Tibial artery (tissue), 4 donors: Measurements from ENCODE around the gene SYNE1.
A peak's percentile ranks its signal among the peaks of the same experiment; 100 is the strongest.

Source experiments
- DNase-seq, 2 donors: peaks; one replicate each; pipeline ENCODE4 v3.0.0-alpha.2; 2019
- H3K27ac ChIP-seq, 2 donors: fragments of 200-600 bp; sonication (generic) in 1 of 2; 1 replicate in 1 of 2; 2 replicates in 1 of 2; pipeline ENCODE4 v1.5.1; 2018 to 2019; ENCODE audit warnings: mild to moderate bottlenecking in 1 of 2
- H3K27me3 ChIP-seq, 2 donors: fragments of 200-600 bp; sonication (generic) in 1 of 2; one replicate each; pipeline versions ENCODE4 v1.5.1 to v1.6.0; 2016 to 2019
- H3K36me3 ChIP-seq, 3 donors: fragments of 200-600 bp; sonication (generic) in 2 of 3; one replicate each; pipeline ENCODE4 v1.5.1; 2016 to 2019; ENCODE audit warnings: mild to moderate bottlenecking in 2 of 3
- H3K4me1 ChIP-seq, 4 donors: fragments of 200-600 bp; sonication (generic) in 2 of 4; 1 replicate in 3 of 4; 2 replicates in 1 of 4; pipeline ENCODE4 v1.5.1; 2016 to 2019
- H3K4me3 ChIP-seq, 2 donors: fragments of 200-600 bp; sonication (generic) in 1 of 2; 1 replicate in 1 of 2; 2 replicates in 1 of 2; pipeline ENCODE4 v1.5.1; 2018 to 2019; ENCODE audit warnings: mild to moderate bottlenecking in 2 of 2
- H3K9me3 ChIP-seq, 3 donors: fragments of 200-600 bp; sonication (generic) in 1 of 3; one replicate each; pipeline ENCODE4 v1.5.1; 2016 to 2019
- intact Hi-C: fragments of 100-400 bp; cut with DNase I; formaldehyde crosslinking; loops from one replicate; pipeline ENCODE4 v1.15.0; 2023; ENCODE audit warnings: low total_unique reads
- TF ChIP-seq, protein P1 (sequence below), 2 experiments: fragments of 200-600 bp in 1 of 2; fragments of 450-650 bp in 1 of 2; IDR thresholded peaks; one replicate each; pipeline ENCODE4 v1.5.1; 2017 to 2019; ENCODE audit warnings: antibody characterized with exemption in 2 of 2, mild to moderate bottlenecking in 1 of 2, moderate library complexity in 1 of 2

SYNE1 gene

DNA sequence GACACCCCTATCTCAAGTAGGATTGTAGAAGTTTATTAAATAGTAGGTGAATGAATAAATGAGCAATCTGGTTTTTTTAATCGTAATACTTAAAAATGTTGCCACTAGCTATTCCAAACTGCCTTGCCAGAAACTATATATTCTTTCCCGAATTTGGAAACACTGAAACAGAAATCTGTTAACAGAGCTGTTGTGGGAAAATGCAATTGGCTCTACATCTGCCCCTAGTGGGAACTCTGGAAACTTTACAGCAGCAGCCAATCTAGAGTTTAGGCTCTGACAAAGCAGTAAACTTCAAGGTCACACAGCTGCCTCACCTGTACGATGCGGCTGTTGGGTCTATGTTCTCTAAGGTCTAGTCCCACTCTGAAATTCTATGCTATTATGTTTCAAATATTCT, 41.7 kb downstream of the SYNE1 start:
- no peak for DNase-seq

DNA sequence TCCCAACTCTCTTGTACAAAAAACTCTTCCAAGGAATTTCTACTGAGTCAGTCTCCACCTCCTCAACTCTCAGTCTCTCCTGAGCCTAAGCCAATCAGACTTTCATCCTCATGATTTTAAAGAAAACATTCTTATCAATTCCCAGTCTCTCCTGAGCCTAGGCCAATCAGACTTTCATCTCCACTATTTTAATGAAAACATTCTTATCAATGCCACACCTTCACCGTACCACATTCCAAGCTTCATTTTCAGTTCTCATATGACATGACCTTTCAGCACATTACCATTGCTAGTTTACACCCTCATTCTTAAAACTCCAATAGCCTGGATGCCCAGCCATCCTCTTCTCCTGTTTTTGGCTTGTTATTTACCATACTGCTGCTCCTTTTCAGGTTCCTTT, 42.5 kb downstream of the SYNE1 start:
- no peak overlapping the region for H3K4me3 ChIP-seq
- H3K27ac ChIP-seq: no peak overlapping the region
- H3K4me1 ChIP-seq: peaks cover 0 to 3% (median 0%) of the 10 kb centered on the region in 4 donors
- TF ChIP-seq, protein P1, sequence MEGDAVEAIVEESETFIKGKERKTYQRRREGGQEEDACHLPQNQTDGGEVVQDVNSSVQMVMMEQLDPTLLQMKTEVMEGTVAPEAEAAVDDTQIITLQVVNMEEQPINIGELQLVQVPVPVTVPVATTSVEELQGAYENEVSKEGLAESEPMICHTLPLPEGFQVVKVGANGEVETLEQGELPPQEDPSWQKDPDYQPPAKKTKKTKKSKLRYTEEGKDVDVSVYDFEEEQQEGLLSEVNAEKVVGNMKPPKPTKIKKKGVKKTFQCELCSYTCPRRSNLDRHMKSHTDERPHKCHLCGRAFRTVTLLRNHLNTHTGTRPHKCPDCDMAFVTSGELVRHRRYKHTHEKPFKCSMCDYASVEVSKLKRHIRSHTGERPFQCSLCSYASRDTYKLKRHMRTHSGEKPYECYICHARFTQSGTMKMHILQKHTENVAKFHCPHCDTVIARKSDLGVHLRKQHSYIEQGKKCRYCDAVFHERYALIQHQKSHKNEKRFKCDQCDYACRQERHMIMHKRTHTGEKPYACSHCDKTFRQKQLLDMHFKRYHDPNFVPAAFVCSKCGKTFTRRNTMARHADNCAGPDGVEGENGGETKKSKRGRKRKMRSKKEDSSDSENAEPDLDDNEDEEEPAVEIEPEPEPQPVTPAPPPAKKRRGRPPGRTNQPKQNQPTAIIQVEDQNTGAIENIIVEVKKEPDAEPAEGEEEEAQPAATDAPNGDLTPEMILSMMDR (IDR thresholded peaks at IDR 0.05): no peak
- H3K36me3 ChIP-seq: no peaks in the 10 kb centered on the region
- intact Hi-C loops: no loop called here
- H3K27me3 ChIP-seq: no peaks in the 10 kb centered on the region
- H3K9me3 ChIP-seq: no peaks in the 10 kb centered on the region
- DNase-seq: no peak

More for the DNA sequence above, 41.7 kb downstream of the SYNE1 start:
- TF ChIP-seq, protein P1 (IDR thresholded peaks at IDR 0.05): peak in 1 of 2 experiments; percentile 21
- Histone ChIP-seq H3K36me3 (no peaks in the 10 kb centered on the region), H3K4me1 (peaks cover 0 to 3% (median 0%) of the 10 kb centered on the region in 4 donors), H3K27ac (no peak overlapping the region), H3K4me3 (no peak overlapping the region), H3K27me3 (no peaks in the 10 kb centered on the region), H3K9me3 (no peaks in the 10 kb centered on the region)
- intact Hi-C loops: no loop called here

DNA sequence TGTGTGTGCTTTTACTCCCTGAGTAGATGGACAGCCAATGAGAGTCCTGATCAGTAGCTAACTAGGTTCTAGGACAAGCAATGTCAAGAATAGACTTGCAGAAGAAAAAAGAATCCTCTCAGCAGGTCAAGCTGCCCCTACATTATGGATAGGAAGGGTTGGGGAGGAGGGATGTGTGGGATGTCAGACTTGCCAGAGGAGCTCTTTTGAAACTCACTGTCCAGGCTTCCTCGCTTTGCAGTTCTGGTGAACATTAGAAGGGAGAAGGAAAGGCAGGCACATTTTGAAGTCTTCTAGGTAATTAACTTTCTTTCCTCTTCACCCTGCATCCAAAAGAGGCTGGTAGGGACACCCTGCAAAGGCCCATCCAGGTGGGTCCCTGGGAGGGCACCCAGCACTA, 48.7 kb downstream of the SYNE1 start:
- no peaks in the 10 kb centered on the region for H3K4me1 ChIP-seq
- H3K9me3 ChIP-seq: no peaks in the 10 kb centered on the region
- no peak overlapping the region for H3K27ac ChIP-seq
- intact Hi-C loops: no loop called here
- no peaks in the 10 kb centered on the region for H3K36me3 ChIP-seq
- DNase-seq: no peak
- no peak overlapping the region for H3K4me3 ChIP-seq
- TF ChIP-seq, protein P1 (IDR thresholded peaks at IDR 0.05): no peak
- H3K27me3 ChIP-seq: no peaks in the 10 kb centered on the region

DNA sequence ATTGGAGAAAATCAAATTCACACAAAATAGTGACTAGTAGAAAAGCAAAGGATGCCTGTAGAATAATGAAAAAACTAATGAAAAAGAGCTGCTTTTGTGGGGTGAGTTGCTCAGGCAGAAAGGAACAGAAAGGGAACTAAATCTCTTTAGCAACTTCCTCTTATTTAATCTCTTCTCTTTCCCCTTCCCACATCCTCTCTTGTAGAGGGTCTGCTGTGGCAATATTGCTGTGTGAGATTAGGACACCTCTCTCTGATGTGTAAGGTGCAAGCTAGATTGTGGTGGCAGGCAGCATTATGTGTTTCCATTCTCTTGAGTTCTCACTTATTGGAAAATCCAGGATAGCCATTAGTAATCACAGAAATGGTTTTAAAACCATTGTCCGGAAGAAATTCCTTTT, 49.7 kb downstream of the SYNE1 start:
- intact Hi-C loops: no loop called here

DNA sequence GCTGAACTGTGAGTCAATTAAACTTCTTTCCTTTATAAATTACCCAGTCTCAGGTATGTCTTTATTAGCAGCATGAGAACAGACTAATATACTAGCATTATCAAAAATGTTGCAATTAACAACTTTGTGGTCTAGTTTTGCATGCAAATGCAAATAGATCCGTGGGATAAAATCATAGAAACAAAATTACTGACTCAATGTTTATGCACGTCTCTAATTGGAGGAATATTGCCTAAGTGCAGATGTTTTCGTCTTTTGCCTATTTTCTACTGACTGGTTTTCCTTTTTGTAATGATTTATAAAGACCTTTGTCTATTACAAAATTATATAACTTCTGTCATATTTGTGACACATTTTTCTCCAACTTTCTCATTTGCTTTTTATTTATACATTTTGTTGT, 51.9 kb downstream of the SYNE1 start:
- TF ChIP-seq, protein P1 (IDR thresholded peaks at IDR 0.05): no peak
- no peaks in the 10 kb centered on the region for H3K27me3 ChIP-seq
- intact Hi-C loops: no loop called here
- H3K4me3 ChIP-seq: no peak overlapping the region
- DNase-seq: no peak
- no peaks in the 10 kb centered on the region for H3K9me3 ChIP-seq
- no peaks in the 10 kb centered on the region for H3K4me1 ChIP-seq
- no peak overlapping the region for H3K27ac ChIP-seq
- H3K36me3 ChIP-seq: no peaks in the 10 kb centered on the region

More for the DNA sequence above, 49.7 kb downstream of the SYNE1 start:
- no peak overlapping the region for H3K27ac ChIP-seq
- DNase-seq: no peak
- H3K4me3 ChIP-seq: no peak overlapping the region
- no peaks in the 10 kb centered on the region for H3K4me1 ChIP-seq
- no peaks in the 10 kb centered on the region for H3K36me3 ChIP-seq
- H3K27me3 ChIP-seq: no peaks in the 10 kb centered on the region
- TF ChIP-seq, protein P1 (IDR thresholded peaks at IDR 0.05): no peak
- H3K9me3 ChIP-seq: no peaks in the 10 kb centered on the region

DNA sequence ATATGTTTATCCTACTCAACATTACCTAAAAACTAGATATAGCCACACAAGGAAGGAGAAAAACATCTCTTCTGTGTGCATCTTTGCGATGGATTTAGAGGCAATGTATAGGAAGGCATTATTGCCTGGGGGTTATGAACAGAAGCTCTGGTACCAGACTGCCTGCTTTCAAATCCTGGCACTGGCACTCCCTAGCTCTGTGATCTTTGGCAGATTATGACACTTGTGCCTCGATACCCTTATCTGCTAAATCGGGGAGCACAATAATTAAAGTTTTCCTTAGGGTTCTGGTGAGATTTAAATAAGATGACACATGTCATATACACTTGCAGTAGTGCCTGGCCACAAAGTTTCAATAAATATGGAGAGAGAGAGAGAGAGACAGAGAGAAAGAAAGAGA, 53.3 kb downstream of the SYNE1 start:
- TF ChIP-seq, protein P1 (IDR thresholded peaks at IDR 0.05): no peak
- no peak for DNase-seq
- H3K36me3 ChIP-seq: no peaks in the 10 kb centered on the region
- H3K27ac ChIP-seq: no peak overlapping the region
- intact Hi-C loops: no loop called here
- no peak overlapping the region for H3K4me3 ChIP-seq
- no peaks in the 10 kb centered on the region for H3K4me1 ChIP-seq
- no peaks in the 10 kb centered on the region for H3K9me3 ChIP-seq
- no peaks in the 10 kb centered on the region for H3K27me3 ChIP-seq
